A549 (cell line): Measurements from ENCODE around the gene DPP10. TPM values are rescaled to one million over a fixed set of nuclear protein-coding genes. Genes with fewer than 3 reads are reported as not detected.

Source experiments
- ATAC-seq, 2 experiments: fragments of 200-7000 bp in 1 of 2; fragments of >200 bp in 1 of 2; cut with Nextera tagmentation in 1 of 2; cut with Tn5 transposase in 1 of 2; 3 replicates each; pipeline versions ENCODE4 v1.8.0 to v1.9.1; 2018 to 2020; ENCODE audit warnings: mild to moderate bottlenecking in 1 of 2, moderate library complexity in 1 of 2
- CTCF ChIA-PET: fragments of 300-600 bp; sonication (Branson Sonifier 250); formaldehyde crosslinking; extraction: SDS; loops from one replicate; lab custom pipeline; 2021; ENCODE audit warnings: antibody characterized with exemption, inconsistent platforms; lab: Yijun Ruan, JAX
- POLR2A ChIA-PET: fragments of 350-600 bp; formaldehyde crosslinking; extraction: SDS; loops from one replicate; lab custom pipeline; 2021; ENCODE audit warnings: antibody characterized with exemption, inconsistent platforms; lab: Yijun Ruan, JAX
- DNase-seq, 2 experiments: peaks; one replicate each; pipeline versions ENCODE4 v3.0.0 to v3.0.0-alpha.2; 2011 to 2016; ENCODE audit warnings: low read depth in 1 of 2, low spot score in 1 of 2
- FAIRE-seq: peaks from 2 replicates; lab custom pipeline; 2011; peaks lifted over from hg19 to GRCh38; lab: Jason Lieb, UNC
- H3K27ac ChIP-seq, 2 experiments: fragments of >200 bp; sonication (Bioruptor Twin); formaldehyde crosslinking; 3 replicates each; pipeline ENCODE4 v1.5.1; 2016 to 2017
- H3K4me1 ChIP-seq: fragments of >200 bp; sonication (Bioruptor Twin); formaldehyde crosslinking; 3 replicates; pipeline ENCODE4 v1.6.1; 2016
- H3K4me2 ChIP-seq: fragments of >200 bp; sonication (Bioruptor Twin); formaldehyde crosslinking; 3 replicates; pipeline ENCODE4 v1.6.1; 2016
- H3K4me3 ChIP-seq: fragments of >200 bp; sonication (Bioruptor Twin); formaldehyde crosslinking; 3 replicates; pipeline ENCODE4 v1.5.1; 2016
- H3K9me3 ChIP-seq: fragments of >200 bp; sonication (Bioruptor Twin); formaldehyde crosslinking; 3 replicates; pipeline ENCODE4 v1.6.1; 2016
- BCL3 ChIP-seq: fragments of >200 bp; sonication (Bioruptor Twin); formaldehyde crosslinking; IDR thresholded peaks from 3 replicates; pipeline ENCODE4 v1.6.1; 2016
- BHLHE40 ChIP-seq: IDR thresholded peaks from 2 replicates; pipeline ENCODE4 v1.6.1; 2012; ENCODE audit warnings: low read depth, low read length, inconsistent platforms
- CBX2 ChIP-seq: fragments of 200-600 bp; sonication (generic); IDR thresholded peaks from 2 replicates; pipeline ENCODE4 v1.6.1; 2016; ENCODE audit warnings: low read depth, mild to moderate bottlenecking, borderline replicate concordance
- CTCF ChIP-seq: fragments of >200 bp; sonication (Bioruptor Twin); formaldehyde crosslinking; IDR thresholded peaks from 3 replicates; pipeline ENCODE4 v1.5.1; 2016
- EHF ChIP-seq: fragments of 250-450 bp; sonication (Bioruptor Pico); IDR thresholded peaks from 2 replicates; pipeline ENCODE4 v1.5.0; 2020; ENCODE audit warnings: mild to moderate bottlenecking
- ESRRA ChIP-seq: fragments of 150-350 bp; IDR thresholded peaks from 2 replicates; pipeline ENCODE4 v1.6.1; 2014; ENCODE audit warnings: mild to moderate bottlenecking, low read length, borderline replicate concordance
- FOXS1 ChIP-seq: fragments of 250-450 bp; sonication (Bioruptor Pico); IDR thresholded peaks from 2 replicates; pipeline ENCODE4 v1.5.0; 2020; ENCODE audit warnings: mild to moderate bottlenecking, moderate library complexity
- GATA3 ChIP-seq: IDR thresholded peaks from 2 replicates; pipeline ENCODE4 v1.6.1; 2012; ENCODE audit warnings: borderline replicate concordance
- JUN ChIP-seq, 2 experiments: fragments of >200 bp; sonication (Bioruptor Twin); formaldehyde crosslinking; IDR thresholded peaks; 2 replicates in 1 of 2; 3 replicates in 1 of 2; pipeline ENCODE4 v1.6.1; 2016 to 2017
- JUNB ChIP-seq: fragments of >200 bp; sonication (Bioruptor Twin); formaldehyde crosslinking; IDR thresholded peaks from 2 replicates; pipeline ENCODE4 v1.6.1; 2016
- MAFK ChIP-seq: fragments of 450-650 bp; IDR thresholded peaks from 2 replicates; pipeline ENCODE4 v1.6.1; 2014; ENCODE audit not compliant: partially characterized antibody
- MAZ ChIP-seq: fragments of 150-350 bp; IDR thresholded peaks from 2 replicates; pipeline ENCODE4 v1.6.1; 2014; ENCODE audit warnings: antibody characterized with exemption, low read depth, low read length, borderline replicate concordance
- MYC ChIP-seq: IDR thresholded peaks from 2 replicates; pipeline ENCODE4 v1.6.1; 2012; ENCODE audit warnings: mild to moderate bottlenecking, inconsistent platforms, low read length, improper control_type of control experiment, borderline replicate concordance
- NFE2L2 ChIP-seq: fragments of 150-350 bp; conservative IDR thresholded peaks from 2 replicates; pipeline ENCODE4 v1.6.1; 2014; ENCODE audit warnings: low read length
- POLR2A ChIP-seq: IDR thresholded peaks from 2 replicates; pipeline ENCODE4 v1.6.1; 2012; ENCODE audit warnings: mild to moderate bottlenecking, low read length
- POLR2AphosphoS2 ChIP-seq: conservative IDR thresholded peaks from 2 replicates; pipeline ENCODE4 v1.6.1; 2012; ENCODE audit warnings: low read length, improper control_type of control experiment, inconsistent platforms
- RAD21 ChIP-seq, 2 experiments: fragments of >200 bp in 1 of 2; sonication (Bioruptor Twin) in 1 of 2; formaldehyde crosslinking in 1 of 2; IDR thresholded peaks in 1 of 2; conservative IDR thresholded peaks in 1 of 2; 2 replicates in 1 of 2; 3 replicates in 1 of 2; pipeline ENCODE4 v1.6.1; 2012 to 2018; ENCODE audit warnings: inconsistent platforms in 1 of 2
- RARB ChIP-seq: fragments of 250-450 bp; sonication (Bioruptor Pico); IDR thresholded peaks from 2 replicates; pipeline ENCODE4 v1.8.0; 2021; ENCODE audit warnings: mild to moderate bottlenecking, moderate library complexity
- RNF2 ChIP-seq: fragments of 200-600 bp; sonication (generic); IDR thresholded peaks from 2 replicates; pipeline ENCODE4 v1.6.1; 2016; ENCODE audit warnings: low read depth, mild to moderate bottlenecking, antibody characterized with exemption, moderate library complexity, borderline replicate concordance
- SMC3 ChIP-seq: fragments of >200 bp; sonication (Bioruptor Twin); formaldehyde crosslinking; IDR thresholded peaks from 3 replicates; pipeline ENCODE4 v1.6.1; 2018; ENCODE audit warnings: inconsistent platforms
- SREBF2 ChIP-seq: fragments of 450-650 bp; IDR thresholded peaks from 2 replicates; pipeline ENCODE4 v1.6.1; 2014; ENCODE audit warnings: mild to moderate bottlenecking, moderate library complexity
- TP53 ChIP-seq: fragments of 250-450 bp; sonication (Bioruptor Pico); IDR thresholded peaks from 2 replicates; pipeline ENCODE4 v1.5.0; 2021; ENCODE audit warnings: mild to moderate bottlenecking, moderate library complexity
- ZFP36 ChIP-seq: fragments of 450-650 bp; IDR thresholded peaks from 2 replicates; pipeline ENCODE4 v1.6.1; 2014; ENCODE audit warnings: borderline replicate concordance; ENCODE audit not compliant: partially characterized antibody
- WGBS: methylation state at CpG from one replicate; pipeline ENCODE4 v1.1.6; 2017; ENCODE audit errors: missing lambda C conversion rate; 5-methylcytosine and 5-hydroxymethylcytosine counted together
- polyA plus RNA-seq, 4 experiments: library from polyadenylated mRNA; depleted of rRNA in 3 of 4; stranded (reverse); fragments of >200 nt; fragmentation: RNase III in 1 of 4; extraction: RNeasy Plus Mini Kit Qiagen cat#74134 plus additional on column Dnase treatment in 1 of 4; gene quantifications; 2 replicates in 3 of 4; 3 replicates in 1 of 4; pipeline ENCODE4 v1.2.3, GENCODE V29; 2011 to 2017
- TF ChIP-seq, protein P1 (sequence below): IDR thresholded peaks from 2 replicates; pipeline ENCODE4 v1.6.1; 2012; ENCODE audit warnings: low read depth, borderline replicate concordance

DPP10 gene
- polyA plus RNA-seq, 2 of the 4 experiments (the other 2 are of a cell fraction) = not detected

DNA sequence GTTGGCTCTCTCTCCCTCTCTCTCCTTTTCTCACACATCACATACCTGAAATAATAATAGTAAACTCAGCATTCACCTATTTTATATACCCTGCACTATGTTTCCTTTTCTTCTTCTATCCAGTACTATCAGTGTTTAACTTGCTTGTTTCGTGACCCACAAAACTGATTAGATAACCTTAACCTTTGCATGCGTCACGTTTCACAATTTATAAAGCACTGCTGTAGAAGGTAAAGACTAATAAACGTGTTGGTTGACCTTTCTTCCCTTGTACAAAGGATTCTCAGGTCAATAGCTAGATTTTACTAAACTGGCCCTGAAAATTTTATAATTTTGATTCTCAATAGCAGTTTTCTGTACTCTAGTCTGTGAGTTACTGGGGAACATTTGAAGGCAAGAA, 791.7 kb downstream of the DPP10 start:
- Histone ChIP-seq H3K9me3 (no peaks in the 10 kb centered on the region), H3K27ac (no peak overlapping the region), H3K4me1 (no peaks in the 10 kb centered on the region), H3K4me2 (no peak overlapping the region), H3K4me3 (no peak overlapping the region)
- ChIA-PET CTCF (interaction anchor here (1.3 kb wide), 1 partner anchor 16 kb away, joined by 3 read pairs; no protein-coding TSS in a partner anchor), POLR2A (no interaction called here)
- 2% methylated on average over 4 of the region's 4 CpGs for WGBS
- no peak for TF ChIP-seq ZFP36
- no peak for TF ChIP-seq GATA3
- no peak for TF ChIP-seq RNF2
- no peak for TF ChIP-seq ESRRA
- TF ChIP-seq BCL3 = no peak
- TF ChIP-seq MAFK = no peak
- TF ChIP-seq RAD21 (conservative IDR thresholded peaks at IDR 0.05 in 1 of 2, IDR thresholded peaks at IDR 0.05 in 1 of 2) = no peak
- ATAC-seq (no peak), DNase-seq (no peak), FAIRE-seq (no peak)

DNA sequence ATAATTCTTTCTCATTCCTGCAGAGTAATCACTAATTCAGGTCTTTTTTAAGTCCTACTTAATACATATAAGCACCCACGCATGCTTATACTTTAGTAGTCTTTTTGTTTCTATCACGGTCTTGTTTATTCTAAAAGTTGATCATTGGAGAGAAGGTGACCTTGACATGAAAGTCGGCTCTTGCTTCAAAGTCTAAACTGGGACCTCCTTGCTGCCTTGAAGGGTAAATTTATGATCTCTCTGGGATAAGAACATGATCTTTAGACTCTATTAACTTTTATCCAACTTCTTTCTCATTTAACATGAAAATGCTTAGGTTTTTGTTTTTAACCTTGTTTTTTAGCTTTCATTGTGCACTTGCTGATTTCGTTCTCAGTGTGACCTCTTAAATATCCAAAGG, 792.3 kb downstream of the DPP10 start:
- WGBS = 1% methylated on average over 4 of the region's 4 CpGs
- Histone ChIP-seq H3K4me3 (no peak overlapping the region), H3K4me1 (no peaks in the 10 kb centered on the region), H3K4me2 (no peak overlapping the region), H3K9me3 (no peaks in the 10 kb centered on the region), H3K27ac (no peak overlapping the region)
- ChIA-PET POLR2A (no interaction called here), CTCF (interaction anchor here (0.6 to 1.3 kb wide), 2 partner anchors 16 to 216 kb away, joined by 3 read pairs; no protein-coding TSS in a partner anchor)
- no peak for ATAC-seq
- no peak for DNase-seq
- TF ChIP-seq EHF (CRISPR knock-in tag) (no peak), RARB (CRISPR knock-in tag) (no peak), FOXS1 (CRISPR knock-in tag) (no peak), MYC (no peak), POLR2AphosphoS2 (no peak), SMC3 (no peak), MAZ (no peak), GATA3 (no peak), CBX2 (no peak), NFE2L2 (no peak)
- TF ChIP-seq, protein P1, sequence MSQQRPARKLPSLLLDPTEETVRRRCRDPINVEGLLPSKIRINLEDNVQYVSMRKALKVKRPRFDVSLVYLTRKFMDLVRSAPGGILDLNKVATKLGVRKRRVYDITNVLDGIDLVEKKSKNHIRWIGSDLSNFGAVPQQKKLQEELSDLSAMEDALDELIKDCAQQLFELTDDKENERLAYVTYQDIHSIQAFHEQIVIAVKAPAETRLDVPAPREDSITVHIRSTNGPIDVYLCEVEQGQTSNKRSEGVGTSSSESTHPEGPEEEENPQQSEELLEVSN = no peak
- FAIRE-seq = no peak

DNA sequence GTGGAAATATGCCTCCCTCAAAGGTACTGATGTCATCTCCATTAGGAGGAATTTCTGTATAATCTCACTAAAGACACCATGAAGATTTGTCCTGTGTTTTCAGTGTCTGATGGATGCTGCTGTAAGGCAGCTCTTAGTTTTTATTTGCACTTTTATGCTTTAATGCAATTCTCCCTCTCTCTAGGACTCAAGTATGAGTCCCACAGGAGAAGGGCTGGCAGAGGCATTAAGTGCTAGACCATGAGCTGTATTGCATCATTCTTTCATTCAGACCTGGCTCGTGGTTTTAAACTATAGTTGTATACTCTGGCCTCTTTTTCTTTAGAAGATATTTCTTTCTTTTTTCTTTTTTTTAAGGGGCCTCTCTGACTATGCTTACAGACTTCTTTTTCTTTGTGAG, 805.6 kb downstream of the DPP10 start:
- ATAC-seq = no peak

More for the DNA sequence above, 805.6 kb downstream of the DPP10 start:
- no peak overlapping the region for H3K27ac ChIP-seq
- TF ChIP-seq JUNB (no peak), GATA3 (no peak), SREBF2 (no peak), JUN (IDR thresholded peaks at IDR 0.05) (no peak), MAFK (no peak), ZFP36 (no peak), CTCF (no peak), TP53 (CRISPR knock-in tag) (no peak), POLR2A (no peak), BHLHE40 (no peak), MYC (no peak)
- TF ChIP-seq, all 56 proteins: peak for 0
- DNase-seq = no peak
- CTCF ChIA-PET = no interaction called here
- Histone ChIP-seq H3K4me2 (no peak overlapping the region), H3K4me3 (no peak overlapping the region), H3K9me3 (no peaks in the 10 kb centered on the region), H3K4me1 (no peaks in the 10 kb centered on the region)
- POLR2A ChIA-PET = no interaction called here
- 0% methylated on average over 1 of the region's 1 CpG for WGBS
- no peak for FAIRE-seq
